Omental fat pad (tissue), 4 donors: ENCODE data around the gene B4GALNT3. TPM values are rescaled to one million over a fixed set of nuclear protein-coding genes. Genes with fewer than 3 reads are reported as not detected.

Source experiments
- ATAC-seq: fragments of 150-250 bp; one replicate; pipeline ENCODE4 v1.9.1; 2016; ENCODE audit warnings: mild to moderate bottlenecking, moderate library complexity; ENCODE audit not compliant: low FRiP score
- DNase-seq: peaks from one replicate; pipeline ENCODE4 v3.0.0-alpha.2; 2019; ENCODE audit warnings: low spot score
- total RNA-seq, 4 donors: library from RNA; depleted of rRNA; stranded (reverse); fragments of >200 nt; gene quantifications; one replicate each; pipeline ENCODE4 v1.1.0, GENCODE V29; 2016
- TF ChIP-seq, protein P1 (sequence below), 3 donors: fragments of 450-650 bp; IDR thresholded peaks; one replicate each; pipeline ENCODE4 v1.5.1; 2016 to 2017; ENCODE audit warnings: antibody characterized with exemption in 3 of 3, mild to moderate bottlenecking in 3 of 3, moderate library complexity in 2 of 3

The B4GALNT3 gene
- total RNA-seq, 4 donors from 2014 or later, result 0.13 to 0.60 (median 0.28) TPM; not detected in 1

DNA sequence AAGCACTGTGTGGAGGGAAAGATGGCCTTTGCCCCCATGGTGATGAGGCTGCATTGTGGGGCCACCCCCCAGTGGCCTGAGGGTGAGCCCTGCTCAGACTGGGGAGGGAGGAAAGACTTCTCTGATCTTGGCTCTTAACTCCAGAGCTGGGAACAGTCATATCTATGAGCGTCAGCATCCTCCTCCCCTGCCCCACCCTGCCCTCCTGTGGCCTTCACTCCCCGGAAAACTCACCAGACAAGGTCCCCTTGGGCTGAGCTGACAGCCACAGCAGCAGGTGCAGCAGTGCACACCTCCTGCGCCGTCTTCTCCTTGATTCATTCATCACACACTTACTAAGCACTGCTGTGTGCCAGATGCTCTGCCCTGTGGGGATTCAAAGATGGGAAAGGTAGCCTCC is 98.8 kb downstream of the B4GALNT3 start:
- DNase-seq (no peak), ATAC-seq (no peak)
- TF ChIP-seq, protein P1, sequence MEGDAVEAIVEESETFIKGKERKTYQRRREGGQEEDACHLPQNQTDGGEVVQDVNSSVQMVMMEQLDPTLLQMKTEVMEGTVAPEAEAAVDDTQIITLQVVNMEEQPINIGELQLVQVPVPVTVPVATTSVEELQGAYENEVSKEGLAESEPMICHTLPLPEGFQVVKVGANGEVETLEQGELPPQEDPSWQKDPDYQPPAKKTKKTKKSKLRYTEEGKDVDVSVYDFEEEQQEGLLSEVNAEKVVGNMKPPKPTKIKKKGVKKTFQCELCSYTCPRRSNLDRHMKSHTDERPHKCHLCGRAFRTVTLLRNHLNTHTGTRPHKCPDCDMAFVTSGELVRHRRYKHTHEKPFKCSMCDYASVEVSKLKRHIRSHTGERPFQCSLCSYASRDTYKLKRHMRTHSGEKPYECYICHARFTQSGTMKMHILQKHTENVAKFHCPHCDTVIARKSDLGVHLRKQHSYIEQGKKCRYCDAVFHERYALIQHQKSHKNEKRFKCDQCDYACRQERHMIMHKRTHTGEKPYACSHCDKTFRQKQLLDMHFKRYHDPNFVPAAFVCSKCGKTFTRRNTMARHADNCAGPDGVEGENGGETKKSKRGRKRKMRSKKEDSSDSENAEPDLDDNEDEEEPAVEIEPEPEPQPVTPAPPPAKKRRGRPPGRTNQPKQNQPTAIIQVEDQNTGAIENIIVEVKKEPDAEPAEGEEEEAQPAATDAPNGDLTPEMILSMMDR (IDR thresholded peaks at IDR 0.05), result no peak

DNA sequence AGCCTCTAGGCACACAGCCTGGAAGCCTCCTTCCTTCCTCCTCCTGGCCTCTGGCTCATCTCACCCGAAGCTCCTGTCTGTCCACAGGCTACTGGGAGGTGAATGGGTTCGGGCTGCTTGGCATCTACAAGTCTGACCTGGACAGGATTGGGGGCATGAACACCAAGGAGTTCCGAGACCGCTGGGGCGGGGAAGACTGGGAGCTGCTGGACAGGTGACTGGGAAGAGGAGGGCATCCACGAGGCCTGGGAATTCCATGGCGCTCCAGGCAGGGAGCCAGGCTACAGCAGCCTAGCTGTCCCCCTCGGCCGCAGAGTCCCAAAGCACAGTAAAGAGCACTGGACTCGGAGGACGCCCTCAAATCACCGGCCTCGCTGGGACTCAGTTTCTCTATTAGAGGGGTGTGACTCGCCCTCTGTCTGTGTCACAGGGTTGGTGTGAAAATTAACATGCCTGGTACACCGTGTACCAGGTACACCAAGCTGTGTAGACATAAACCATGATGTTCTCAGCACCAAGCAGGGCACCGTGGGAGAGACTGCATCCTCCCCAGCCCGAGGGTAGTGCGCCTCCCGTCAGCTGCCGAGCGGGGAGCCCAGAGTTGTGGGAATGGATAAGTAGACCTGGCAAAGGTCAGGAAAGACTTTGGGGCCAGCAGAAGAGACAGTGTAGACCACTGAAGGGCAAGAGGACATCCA is 99.6 kb downstream of the B4GALNT3 start:
- ATAC-seq (no peak), DNase-seq (no peak)
- TF ChIP-seq, protein P1 (IDR thresholded peaks at IDR 0.05), result no peak

DNA sequence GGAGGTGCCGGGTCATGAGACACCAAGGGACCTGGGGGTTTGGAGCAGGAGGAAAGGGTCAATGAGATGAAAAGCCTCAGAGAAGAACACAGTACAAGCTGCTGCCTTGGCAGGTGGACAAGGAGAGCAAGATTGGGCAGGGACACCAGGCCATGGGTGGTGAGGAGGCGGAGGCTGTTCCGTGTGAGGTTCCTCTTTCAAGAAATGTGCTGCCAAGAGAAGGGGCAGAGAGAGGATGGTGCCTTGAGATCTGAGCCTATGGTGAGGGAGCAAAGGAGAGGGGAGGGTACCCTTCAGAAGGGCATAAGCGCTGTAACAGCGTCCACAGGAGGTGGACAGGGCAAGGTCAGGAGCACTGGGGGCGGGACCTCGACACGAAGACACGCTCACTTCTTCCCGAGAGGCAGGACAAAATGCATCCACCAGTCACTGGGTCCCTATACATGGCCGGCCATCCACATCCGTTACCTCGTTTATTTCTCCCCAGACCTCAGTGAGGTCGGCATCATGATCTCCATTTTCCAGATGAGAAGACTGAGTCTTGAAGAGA is 100.2 kb downstream of the B4GALNT3 start:
- no peak for ATAC-seq

DNA sequence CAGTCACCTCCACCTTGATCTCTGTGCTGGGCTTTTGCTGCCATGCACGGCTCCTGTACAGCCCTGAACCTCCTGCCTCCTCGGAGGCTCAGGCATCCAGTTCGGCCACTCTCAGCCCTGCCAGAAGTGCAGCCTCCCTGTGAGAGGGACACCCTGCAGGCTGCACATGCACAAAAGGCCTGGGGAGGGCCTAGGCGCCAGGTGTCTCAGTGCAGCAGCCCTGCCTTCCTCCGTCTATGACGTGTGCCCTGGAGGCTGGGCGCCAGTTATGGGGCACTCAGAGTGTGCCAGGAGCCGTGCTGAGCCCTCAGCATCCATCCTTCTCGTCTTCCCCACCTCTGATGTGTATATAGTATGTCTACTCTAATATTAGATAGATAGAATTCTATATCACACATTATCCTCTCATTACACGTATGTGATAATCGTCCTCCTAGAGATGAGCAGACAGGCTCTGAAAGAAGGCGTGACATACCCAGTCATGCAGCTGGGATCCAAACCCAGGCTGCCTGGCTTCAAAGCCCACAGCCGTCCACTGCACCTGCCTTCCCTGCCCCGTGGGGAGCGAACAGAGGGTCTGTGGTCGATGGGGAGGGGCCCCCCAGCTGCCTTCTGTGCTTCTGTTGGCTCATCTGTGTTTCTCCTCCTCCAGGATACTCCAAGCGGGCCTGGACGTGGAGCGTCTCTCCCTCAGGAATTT is 101.1 kb downstream of the B4GALNT3 start:
- ATAC-seq, result no peak
- TF ChIP-seq, protein P1 (IDR thresholded peaks at IDR 0.05), result no peak
- DNase-seq, result no peak

More for the DNA sequence above, 100.2 kb downstream of the B4GALNT3 start:
- TF ChIP-seq, protein P1 (IDR thresholded peaks at IDR 0.05), result no peak
- no peak for DNase-seq

DNA sequence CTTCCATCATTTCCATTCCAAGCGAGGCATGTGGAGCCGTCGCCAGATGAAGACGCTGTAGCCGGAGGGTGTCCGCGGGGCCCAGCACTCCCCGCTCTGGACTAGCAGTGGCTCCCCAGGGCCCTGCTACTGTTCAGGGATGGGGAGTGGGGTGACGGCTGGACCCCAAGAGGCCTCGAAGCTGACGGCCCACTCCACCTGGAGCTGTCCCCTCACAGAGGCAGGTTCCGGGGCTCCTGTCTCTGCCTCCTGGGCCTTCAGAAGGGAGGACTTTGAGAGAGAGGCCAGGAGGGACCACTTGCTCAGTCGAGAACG is 101.6 kb downstream of the B4GALNT3 start:
- no peak for DNase-seq
- no peak for ATAC-seq
- TF ChIP-seq, protein P1 (IDR thresholded peaks at IDR 0.05), result no peak

DNA sequence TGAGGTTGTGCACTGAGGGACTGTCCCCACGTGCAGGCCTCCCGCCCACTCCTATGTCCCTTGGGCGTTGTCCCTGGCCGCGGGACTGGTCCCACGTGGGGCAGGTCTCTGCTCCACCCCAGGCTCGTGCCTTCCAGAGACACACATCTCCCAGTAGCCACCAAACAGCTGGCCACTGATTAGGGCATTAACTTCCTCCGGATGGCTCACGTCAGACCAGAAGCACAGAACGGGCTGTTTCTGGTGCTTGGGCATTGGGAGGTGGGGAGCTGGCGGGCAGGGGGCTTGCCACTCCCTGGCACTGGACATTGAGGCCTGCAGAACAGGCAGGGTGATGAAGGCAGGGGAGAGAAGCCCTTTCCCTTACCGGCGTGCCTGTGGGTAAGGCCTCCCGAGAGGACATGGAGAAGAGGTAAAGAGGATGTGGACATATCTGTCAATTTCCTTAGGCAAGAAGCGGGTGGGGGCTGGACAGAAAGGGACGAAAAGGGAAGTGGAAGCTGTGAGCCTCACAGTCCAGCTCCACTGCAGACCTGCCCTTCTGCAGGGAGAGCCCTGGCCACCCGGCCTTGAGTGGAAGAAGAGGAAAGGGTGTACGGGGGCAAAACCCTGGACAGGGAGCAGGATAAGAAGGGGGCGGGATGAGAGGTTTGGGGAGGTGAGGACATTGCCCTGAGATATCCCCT is 102.3 kb downstream of the B4GALNT3 start:
- DNase-seq, result no peak
- ATAC-seq, result no peak
- TF ChIP-seq, protein P1 (IDR thresholded peaks at IDR 0.05), result no peak
